ENCODE results near the gene BCR. TPM values are rescaled to one million over a fixed set of nuclear protein-coding genes. Genes with fewer than 3 reads are reported as not detected.

The BCR gene
- total RNA-seq, 1 experiment from 2014 or later: 77.0 TPM

GRCh38 chr22:23151827-23152226, 28.5 kb upstream of the BCR start:
- no peak overlapping the region for H2BK120ac ChIP-seq (ENCODE audit: low read depth, low read length, poor library complexity, severe bottlenecking)
- H3K27ac ChIP-seq (ENCODE audit: insufficient read length, low read depth, low read length): no peak overlapping the region
- no peak overlapping the region for H3K9ac ChIP-seq (ENCODE audit: extremely low read depth, insufficient read length, low read length)
- no peaks in the 10 kb centered on the region for H3K9me3 Mint-ChIP-seq
- no peak overlapping the region for H4K8ac ChIP-seq (replicated peaks; ENCODE audit: insufficient read length, low read depth, low read length)
- peaks cover 30% of the 10 kb centered on the region for H3K27me3 Mint-ChIP-seq (ENCODE audit: low read depth)
- H3K23me2 ChIP-seq (ENCODE audit: insufficient read length, low read depth, low read length, poor library complexity, severe bottlenecking): no peaks in the 10 kb centered on the region
- H2AK5ac ChIP-seq (ENCODE audit: insufficient read length, low read length): no peak overlapping the region
- no peak overlapping the region for H3K23ac ChIP-seq (ENCODE audit: insufficient read length, low read depth, low read length)
- H2BK15ac ChIP-seq (ENCODE audit: low read depth, low read length): no peak overlapping the region
- no peak for TF ChIP-seq CTCF (conservative IDR thresholded peaks at IDR 0.05)
- no peak overlapping the region for H3T11ph ChIP-seq (ENCODE audit: low read length)
- H2AFZ ChIP-seq (ENCODE audit: low read length): no peak overlapping the region
- H4K20me1 ChIP-seq (ENCODE audit: control insufficient read depth, insufficient read depth, insufficient read length): no peaks in the 10 kb centered on the region
- H2BK12ac ChIP-seq (ENCODE audit: insufficient read length, low read depth, low read length): no peak overlapping the region
- no peak overlapping the region for H4K91ac ChIP-seq (ENCODE audit: insufficient read length, low read depth, low read length)
- no peak overlapping the region for H3K4ac ChIP-seq (ENCODE audit: low read depth, low read length)
- no peak overlapping the region for H3K56ac ChIP-seq (ENCODE audit: insufficient read length, low read depth, low read length)
- DNase-seq: no peak
- H3K14ac ChIP-seq (ENCODE audit: insufficient read depth, low read length): no peak overlapping the region; the same call in 1 of the 2 replicates
- H3K79me1 ChIP-seq (ENCODE audit: insufficient read depth, low read depth, low read length, poor library complexity, severe bottlenecking): no peaks in the 10 kb centered on the region
- H3K18ac ChIP-seq (ENCODE audit: insufficient read length, low read depth, low read length): no peak overlapping the region
- no peaks in the 10 kb centered on the region for H3K79me2 ChIP-seq (ENCODE audit: insufficient read depth, low read length)
- H2BK5ac ChIP-seq (ENCODE audit: insufficient read length, low read length): no peak overlapping the region
- H3K4me3 Mint-ChIP-seq: no peak overlapping the region
- no CpG with 5 or more reads among the region's 16 CpGs for WGBS (ENCODE audit: extremely low coverage, insufficient read length, low lambda C conversion rate)
- H3K9me3 ChIP-seq (ENCODE audit: control insufficient read depth, low read depth, low read length): no peaks in the 10 kb centered on the region
- H3K4me1 Mint-ChIP-seq: peaks cover 34 to 37% of the 10 kb centered on the region in 2 experiments
- peaks cover 3% of the 10 kb centered on the region; the same call in 1 of the 2 replicates for H3K4me1 ChIP-seq (ENCODE audit: insufficient read depth, low read length)
- H3K27ac Mint-ChIP-seq: no peak overlapping the region
- H3K4me2 ChIP-seq (ENCODE audit: insufficient read depth, insufficient read length, low read length): no peak overlapping the region
- H4K5ac ChIP-seq (ENCODE audit: insufficient read length, low read depth, low read length): no peak overlapping the region
- no peak overlapping the region for H2BK20ac ChIP-seq (ENCODE audit: low read depth, low read length, poor library complexity, severe bottlenecking)
- no peaks in the 10 kb centered on the region; the same call in 1 of the 2 replicates for H3K27me3 ChIP-seq (ENCODE audit: insufficient read depth, low read length)
- peaks cover 0 to 4% (median 0%) of the 10 kb centered on the region in 3 experiments; a peak in 3 of 7 replicates for H3K36me3 Mint-ChIP-seq (ENCODE audit: insufficient read depth in 1 of 3, low read depth in 3 of 3)
